GM20000 (cell line): Measurements from ENCODE around the gene GPR87.

Experiments
- DNase-seq: peaks from one replicate; pipeline ENCODE4 v3.0.0; 2012; ENCODE audit warnings: low spot score
- CTCF ChIP-seq: IDR thresholded peaks from 2 replicates; pipeline ENCODE4 v1.5.1; 2012; ENCODE audit warnings: mild to moderate bottlenecking, control low read depth; ENCODE audit errors: extremely low read depth, missing control alignments

GPR87 gene

DNA sequence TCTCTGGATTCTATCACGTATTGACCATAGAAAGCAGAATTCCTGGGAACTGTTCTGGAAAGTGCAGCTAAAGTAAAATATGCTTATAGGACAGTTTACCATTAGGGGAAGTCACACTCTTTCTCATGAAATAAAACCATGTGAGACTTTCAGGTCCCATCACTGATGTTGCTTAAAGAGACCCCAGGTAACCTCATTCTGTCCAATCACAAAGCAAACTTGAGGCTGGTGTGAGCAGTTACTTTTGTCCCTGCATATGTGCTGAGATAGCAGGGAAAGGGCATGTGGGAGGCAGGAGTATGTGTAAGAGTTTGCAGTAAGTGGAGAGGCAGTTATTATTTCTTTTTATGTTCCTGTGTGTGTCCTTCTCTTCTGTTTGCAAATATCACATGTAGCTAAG lies 16.1 kb downstream of the GPR87 start:
- TF ChIP-seq CTCF: no peak
- no peak for DNase-seq

DNA sequence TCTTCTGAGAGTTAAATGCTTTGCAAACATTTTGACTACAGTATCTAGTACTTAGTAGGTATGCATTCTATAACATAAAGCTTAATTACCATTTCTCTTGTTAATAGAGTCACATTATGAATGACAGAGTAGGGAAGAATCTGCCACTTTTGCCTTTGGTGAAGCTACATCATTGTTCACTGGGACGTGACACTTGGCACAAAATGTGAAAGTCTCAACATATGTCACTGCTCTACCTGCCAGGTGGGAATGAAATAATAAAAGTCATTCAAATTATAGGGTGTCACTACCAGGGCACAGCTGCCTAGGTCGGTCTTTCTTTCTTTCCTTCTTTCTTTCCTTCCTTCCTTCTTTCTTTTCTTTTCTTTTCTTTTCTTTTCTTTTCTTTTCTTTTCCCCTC lies 17.6 kb downstream of the GPR87 start:
- TF ChIP-seq CTCF: no peak
- DNase-seq: no peak

DNA sequence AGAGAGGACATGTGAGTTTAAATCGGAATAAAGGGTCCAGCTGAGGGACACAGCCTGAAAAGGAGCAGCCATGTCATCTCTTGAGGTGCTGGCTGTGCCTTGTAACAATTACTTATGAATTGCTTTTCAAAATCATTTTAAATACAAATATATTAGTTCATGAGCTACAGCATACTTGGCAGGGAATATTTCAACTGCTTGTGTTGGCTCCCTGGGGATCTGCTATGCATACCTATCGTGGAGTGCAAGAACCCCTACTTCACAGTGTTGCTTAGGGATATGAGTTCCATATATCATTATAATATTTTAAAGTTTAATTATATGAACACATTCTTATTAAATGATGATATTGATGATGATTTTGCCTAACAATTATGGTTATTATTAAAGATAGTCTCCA lies 19.2 kb downstream of the GPR87 start:
- no peak for TF ChIP-seq CTCF
- DNase-seq: no peak

DNA sequence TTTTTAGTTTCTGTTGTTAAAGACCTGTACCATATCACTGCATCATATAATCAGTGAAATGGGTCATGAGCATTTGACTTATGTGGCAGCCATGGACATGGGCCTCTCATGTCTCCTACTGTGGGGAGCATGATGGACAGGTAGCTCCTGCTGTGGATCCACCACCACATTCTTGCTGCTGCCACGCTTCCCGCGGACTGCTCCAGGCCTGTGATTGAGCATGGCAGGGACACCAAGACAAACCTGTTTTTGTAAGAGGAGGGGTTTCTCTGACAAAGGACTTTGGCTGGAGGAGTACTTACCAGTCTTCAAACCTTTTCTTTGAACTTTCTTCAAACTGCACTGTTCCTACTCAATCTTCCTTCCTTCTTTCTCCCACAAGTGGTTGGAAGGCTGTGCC lies 20.4 kb downstream of the GPR87 start:
- DNase-seq: no peak
- TF ChIP-seq CTCF: no peak

GRCh38 chr3:151293127-151293526 lies 23.5 kb downstream of the GPR87 start:
- DNase-seq: no peak
- no peak for TF ChIP-seq CTCF

DNA sequence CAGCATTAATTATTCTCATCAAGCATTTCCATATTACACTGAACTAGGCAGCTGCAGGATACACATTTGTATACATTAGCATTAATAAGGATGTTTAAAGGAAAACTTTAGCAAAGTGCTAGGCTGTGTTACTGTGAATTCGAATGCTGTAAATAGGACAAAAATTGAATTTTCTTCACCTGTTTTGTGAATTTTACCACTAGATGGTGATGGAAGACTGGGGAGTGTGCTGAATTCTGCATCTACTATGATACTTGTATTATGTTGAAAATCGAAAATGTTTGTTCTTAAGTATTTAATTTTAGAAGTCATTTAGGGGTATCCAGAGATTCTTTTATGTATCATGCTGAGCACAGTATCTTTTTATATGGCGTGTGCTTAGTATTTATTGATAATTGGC lies 25.9 kb downstream of the GPR87 start:
- DNase-seq: no peak
- TF ChIP-seq CTCF: no peak

DNA sequence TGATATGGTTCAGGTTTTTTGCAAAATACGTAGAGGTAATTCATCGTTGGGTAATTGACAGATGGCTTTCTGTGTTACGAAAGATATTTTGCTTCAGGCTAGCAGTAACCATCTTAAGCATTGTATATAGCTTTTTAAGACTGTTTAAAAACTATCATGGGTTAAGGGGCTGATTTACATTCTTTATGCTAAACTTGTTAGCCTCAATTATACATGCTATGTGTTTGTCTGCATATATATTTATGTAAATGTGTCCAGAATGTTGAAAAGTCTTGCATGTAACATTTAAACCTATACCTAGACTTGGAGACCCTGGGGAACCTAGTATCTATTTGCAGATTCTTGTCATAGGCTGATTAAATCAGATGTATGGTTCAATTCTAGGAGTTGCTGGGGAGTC lies 27.2 kb downstream of the GPR87 start:
- DNase-seq: no peak
- TF ChIP-seq CTCF: no peak
